ENCODE results near the gene ZRANB2. TPM values are rescaled to one million over a fixed set of nuclear protein-coding genes. Genes with fewer than 3 reads are reported as not detected.

Gene ZRANB2
- total and polyA plus RNA-seq, 2 donors (not counting 1 experiment from before 2014, with no cell fraction given) = 46.9 to 160 TPM

DNA sequence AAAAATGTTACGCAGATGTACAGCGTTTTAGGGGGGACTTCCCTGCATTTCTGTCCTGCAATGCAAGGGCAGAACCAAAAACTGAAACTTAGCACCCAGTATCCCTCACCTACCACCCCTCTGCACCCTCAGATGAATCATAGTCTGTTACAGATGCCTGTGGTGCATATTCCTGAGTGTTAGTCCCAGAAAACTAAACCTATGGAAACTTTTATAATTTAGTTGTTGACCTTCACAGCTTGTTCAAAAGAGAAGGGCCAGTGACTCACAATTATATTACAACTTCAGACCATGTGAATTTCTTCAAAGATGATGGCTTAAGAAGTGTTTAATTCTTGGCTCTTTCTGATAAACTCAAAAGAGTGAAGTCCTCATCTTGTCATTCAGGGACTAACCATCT, 39.0 kb downstream of the ZRANB2 start:
- Histone ChIP-seq H3K27ac (ENCODE audit: low read length in 2 of 2) (no peak overlapping the region), H4K20me1 (ENCODE audit: control insufficient read depth, insufficient read depth, low read length, poor library complexity, severe bottlenecking) (no peaks in the 10 kb centered on the region), H3K9ac (ENCODE audit: low read length) (no peak overlapping the region), H3K36me3 (replicated peaks in 1 of 2; ENCODE audit: control extremely low read depth in 1 of 2, control insufficient read depth in 1 of 2, extremely low read depth in 1 of 2, insufficient read depth in 2 of 2, low read length in 1 of 2) (no peaks in the 10 kb centered on the region), H3K4me1 (ENCODE audit: control insufficient read depth in 2 of 2, insufficient read depth in 2 of 2, low read length in 2 of 2) (peaks cover 6 to 7% of the 10 kb centered on the region in 2 donors), H3K79me2 (ENCODE audit: control insufficient read depth, insufficient read depth, low read length) (no peaks in the 10 kb centered on the region), H3K27me3 (replicated peaks in 1 of 4; ENCODE audit: control extremely low read depth in 1 of 4, control insufficient read depth in 3 of 4, insufficient read depth in 4 of 4, low read length in 3 of 4) (peaks cover 0 to 18% (median 11%) of the 10 kb centered on the region in 4 experiments), H3K4me3 (ENCODE audit: control extremely low read depth in 1 of 5, extremely low read depth in 1 of 5, insufficient read depth in 1 of 5, low read depth in 2 of 5, low read length in 4 of 5) (no peak overlapping the region), H2AFZ (ENCODE audit: insufficient read depth, low read depth, low read length, poor library complexity, severe bottlenecking) (no peak overlapping the region), H3K4me2 (replicated peaks; ENCODE audit: low read depth, low read length, poor library complexity, severe bottlenecking) (no peak overlapping the region), H3K9me3 (ENCODE audit: control extremely low read depth in 1 of 3, control insufficient read depth in 2 of 3, insufficient read depth in 1 of 3, low read length in 2 of 3) (peaks cover 0 to 5% (median 0%) of the 10 kb centered on the region in 3 donors)
- ChIA-PET CTCF (interaction anchor here (1.1 kb wide), 1 partner anchor 8 kb away, joined by 4 read pairs; no protein-coding TSS in a partner anchor), POLR2A (no interaction called here)
- intact Hi-C loops (cut with micrococcal nuclease) = no loop called here
- H3K9me3 Mint-ChIP-seq (ENCODE audit: insufficient read depth) = no peaks in the 10 kb centered on the region
- ATAC-seq (ENCODE audit: low read depth) (no peak), DNase-seq (no peak)
- no peak overlapping the region for H3K27ac Mint-ChIP-seq
- TF ChIP-seq, protein P1, sequence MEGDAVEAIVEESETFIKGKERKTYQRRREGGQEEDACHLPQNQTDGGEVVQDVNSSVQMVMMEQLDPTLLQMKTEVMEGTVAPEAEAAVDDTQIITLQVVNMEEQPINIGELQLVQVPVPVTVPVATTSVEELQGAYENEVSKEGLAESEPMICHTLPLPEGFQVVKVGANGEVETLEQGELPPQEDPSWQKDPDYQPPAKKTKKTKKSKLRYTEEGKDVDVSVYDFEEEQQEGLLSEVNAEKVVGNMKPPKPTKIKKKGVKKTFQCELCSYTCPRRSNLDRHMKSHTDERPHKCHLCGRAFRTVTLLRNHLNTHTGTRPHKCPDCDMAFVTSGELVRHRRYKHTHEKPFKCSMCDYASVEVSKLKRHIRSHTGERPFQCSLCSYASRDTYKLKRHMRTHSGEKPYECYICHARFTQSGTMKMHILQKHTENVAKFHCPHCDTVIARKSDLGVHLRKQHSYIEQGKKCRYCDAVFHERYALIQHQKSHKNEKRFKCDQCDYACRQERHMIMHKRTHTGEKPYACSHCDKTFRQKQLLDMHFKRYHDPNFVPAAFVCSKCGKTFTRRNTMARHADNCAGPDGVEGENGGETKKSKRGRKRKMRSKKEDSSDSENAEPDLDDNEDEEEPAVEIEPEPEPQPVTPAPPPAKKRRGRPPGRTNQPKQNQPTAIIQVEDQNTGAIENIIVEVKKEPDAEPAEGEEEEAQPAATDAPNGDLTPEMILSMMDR (IDR thresholded peaks at IDR 0.05) = no peak
- TF ChIP-seq EZH2 (IDR thresholded peaks at IDR 0.05; ENCODE audit: borderline replicate concordance, insufficient read depth, low read depth, low read length, poor library complexity, severe bottlenecking) = no peak
- peaks cover 57% of the 10 kb centered on the region for H3K27me3 Mint-ChIP-seq
- WGBS (ENCODE audit: insufficient coverage) = no CpG with 5 or more reads among the region's 2 CpGs
- no peak overlapping the region for H3K4me3 Mint-ChIP-seq
- peaks cover 7% of the 10 kb centered on the region for H3K4me1 Mint-ChIP-seq

DNA sequence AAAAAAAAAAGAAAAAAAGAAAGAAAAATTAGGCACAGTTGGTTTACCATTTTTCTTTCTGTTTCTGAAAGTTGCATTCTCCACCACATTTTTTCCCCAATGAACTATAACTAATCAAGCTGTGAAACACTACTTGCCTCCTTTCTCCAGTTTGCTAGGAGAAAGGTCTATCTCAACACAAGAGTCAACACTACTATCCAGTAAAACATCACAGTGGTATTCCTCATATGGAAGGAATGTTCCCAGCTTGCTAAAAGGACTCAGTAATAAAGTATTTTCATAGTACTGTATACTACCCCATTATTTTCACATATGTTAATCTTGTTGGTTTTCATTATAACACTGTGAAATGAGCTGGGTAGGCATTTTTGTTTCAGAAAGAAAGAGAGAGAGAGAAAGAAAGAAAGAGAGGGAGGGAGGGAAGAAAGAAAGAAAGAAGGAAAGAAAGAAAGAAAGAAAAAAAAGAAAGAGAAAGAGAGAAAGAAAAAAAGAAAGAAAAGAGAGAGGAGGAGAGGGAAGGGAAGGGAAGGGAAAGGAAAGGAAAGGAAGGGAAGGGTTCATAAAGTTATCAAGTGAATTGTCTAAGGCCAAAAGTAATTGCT, 41.1 kb downstream of the ZRANB2 start:
- Histone ChIP-seq H3K4me3 (ENCODE audit: control extremely low read depth in 1 of 5, extremely low read depth in 1 of 5, insufficient read depth in 1 of 5, low read depth in 2 of 5, low read length in 4 of 5) (no peak overlapping the region), H3K27ac (ENCODE audit: low read length in 2 of 2) (no peak overlapping the region), H3K4me1 (ENCODE audit: control insufficient read depth in 2 of 2, insufficient read depth in 2 of 2, low read length in 2 of 2) (no peaks in the 10 kb centered on the region), H3K27me3 (replicated peaks in 1 of 4; ENCODE audit: control extremely low read depth in 1 of 4, control insufficient read depth in 3 of 4, insufficient read depth in 4 of 4, low read length in 3 of 4) (peaks cover 0 to 5% (median 0%) of the 10 kb centered on the region in 4 experiments), H3K4me2 (replicated peaks; ENCODE audit: low read depth, low read length, poor library complexity, severe bottlenecking) (no peak overlapping the region), H3K79me2 (ENCODE audit: control insufficient read depth, insufficient read depth, low read length) (no peaks in the 10 kb centered on the region), H3K36me3 (replicated peaks in 1 of 2; ENCODE audit: control extremely low read depth in 1 of 2, control insufficient read depth in 1 of 2, extremely low read depth in 1 of 2, insufficient read depth in 2 of 2, low read length in 1 of 2) (no peaks in the 10 kb centered on the region), H3K9ac (ENCODE audit: low read length) (no peak overlapping the region), H4K20me1 (ENCODE audit: control insufficient read depth, insufficient read depth, low read length, poor library complexity, severe bottlenecking) (no peaks in the 10 kb centered on the region), H2AFZ (ENCODE audit: insufficient read depth, low read depth, low read length, poor library complexity, severe bottlenecking) (no peak overlapping the region), H3K9me3 (ENCODE audit: control extremely low read depth in 1 of 3, control insufficient read depth in 2 of 3, insufficient read depth in 1 of 3, low read length in 2 of 3) (no peaks in the 10 kb centered on the region)
- no peak for ATAC-seq (ENCODE audit: low read depth)
- DNase-seq = no peak
- Mint-ChIP-seq H3K9me3 (ENCODE audit: insufficient read depth) (no peaks in the 10 kb centered on the region), H3K4me3 (no peak overlapping the region), H3K4me1 (no peaks in the 10 kb centered on the region), H3K27ac (no peak overlapping the region), H3K27me3 (peaks cover 49% of the 10 kb centered on the region)
- TF ChIP-seq, protein P1 (IDR thresholded peaks at IDR 0.05) = no peak
- no peak for TF ChIP-seq EZH2 (IDR thresholded peaks at IDR 0.05; ENCODE audit: borderline replicate concordance, insufficient read depth, low read depth, low read length, poor library complexity, severe bottlenecking)
- CTCF ChIA-PET = no interaction called here
- POLR2A ChIA-PET = no interaction called here
- intact Hi-C loops (cut with micrococcal nuclease) = no loop called here

Data from B cell (primary cell).